Stimulated activated CD4-positive, alpha-beta T cell treated with anti-CD3 and anti-CD28 coated beads, TNF-alpha, amount 100 ng/mL, for 4 hours (primary cell): ENCODE data around the gene DROSHA.
A peak's percentile ranks its signal among the peaks of the same experiment; 100 is the strongest.
"Not testable (repeated sequence)": the region's sequence is repeated elsewhere in the genome, so short reads cannot be mapped to it uniquely, and the experiment has no call there.

Source experiments
- DNase-seq, 3 experiments: peaks; one replicate each; pipeline ENCODE4 v3.0.0-alpha.2; 2020; ENCODE audit warnings: low read depth in 3 of 3

DROSHA gene

GRCh38 chr5:31531888-31532547 lies at the start of gene DROSHA, which contains the start of gene C5orf22:
Gene DROSHA (minus strand): TSS chr5:31532093. CDS start chr5:31529059, 3,034 bp downstream.
Gene C5orf22 (plus strand): TSS chr5:31532301. CDS start chr5:31532393, 92 bp downstream.
- DNase-seq, result peak; percentile 79 to 84 (median 83)

DNA sequence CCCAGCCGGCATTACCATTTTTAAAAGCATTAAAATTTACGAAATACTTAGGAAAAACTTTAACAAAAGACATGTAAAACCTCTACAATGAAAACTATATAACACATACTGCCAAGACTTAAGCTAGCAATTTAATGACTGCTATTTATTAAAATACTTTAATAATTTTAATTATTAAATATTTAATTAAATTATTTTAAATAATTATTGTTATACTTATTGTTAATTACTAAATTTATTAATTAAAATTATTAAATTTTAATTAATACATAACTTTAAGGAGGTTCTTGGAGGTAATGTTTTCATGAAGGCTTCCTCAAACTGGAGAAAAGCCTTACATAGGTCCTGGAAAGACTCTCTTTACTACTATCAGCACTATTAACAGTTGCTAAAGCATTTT lies 47.7 kb upstream of the DROSHA start:
- no peak for DNase-seq

DNA sequence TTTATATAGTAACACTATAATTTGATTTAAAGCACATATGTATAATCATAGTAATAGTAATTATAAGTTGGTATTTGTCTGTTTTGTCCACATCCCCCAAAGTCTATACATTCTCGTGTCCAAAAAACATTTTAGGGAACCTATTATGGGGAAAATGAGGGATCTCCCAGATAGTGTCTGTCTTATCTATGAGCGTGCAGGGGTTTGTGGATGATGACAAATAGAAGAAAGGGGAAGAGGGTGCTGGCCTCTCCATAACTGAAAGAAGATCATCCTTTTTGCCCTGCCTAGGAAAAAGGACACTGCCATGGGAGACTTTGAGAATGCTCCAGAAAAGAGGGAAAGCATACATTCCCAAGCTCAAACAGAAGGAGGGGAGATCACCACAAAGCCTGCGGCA lies 45.5 kb upstream of the DROSHA start:
- no peak for DNase-seq

DNA sequence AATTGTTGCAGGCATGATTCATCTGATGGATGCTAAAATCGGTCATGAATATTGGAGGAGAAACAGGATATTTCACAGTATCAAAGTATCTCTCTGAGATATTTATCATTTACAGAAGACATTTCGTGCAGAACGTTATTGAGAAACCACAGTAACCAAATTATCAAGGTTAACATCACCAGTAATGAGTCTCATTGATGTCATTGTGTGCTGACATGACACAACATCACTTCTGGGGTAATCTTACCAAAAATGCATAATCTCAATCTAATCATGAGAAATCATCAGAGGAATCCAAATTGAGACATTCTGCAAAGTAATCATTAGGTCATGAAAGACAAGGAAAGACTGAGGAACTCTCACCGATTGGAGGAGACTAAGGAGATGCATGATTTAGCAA lies 42.9 kb upstream of the DROSHA start:
- no peak for DNase-seq

DNA sequence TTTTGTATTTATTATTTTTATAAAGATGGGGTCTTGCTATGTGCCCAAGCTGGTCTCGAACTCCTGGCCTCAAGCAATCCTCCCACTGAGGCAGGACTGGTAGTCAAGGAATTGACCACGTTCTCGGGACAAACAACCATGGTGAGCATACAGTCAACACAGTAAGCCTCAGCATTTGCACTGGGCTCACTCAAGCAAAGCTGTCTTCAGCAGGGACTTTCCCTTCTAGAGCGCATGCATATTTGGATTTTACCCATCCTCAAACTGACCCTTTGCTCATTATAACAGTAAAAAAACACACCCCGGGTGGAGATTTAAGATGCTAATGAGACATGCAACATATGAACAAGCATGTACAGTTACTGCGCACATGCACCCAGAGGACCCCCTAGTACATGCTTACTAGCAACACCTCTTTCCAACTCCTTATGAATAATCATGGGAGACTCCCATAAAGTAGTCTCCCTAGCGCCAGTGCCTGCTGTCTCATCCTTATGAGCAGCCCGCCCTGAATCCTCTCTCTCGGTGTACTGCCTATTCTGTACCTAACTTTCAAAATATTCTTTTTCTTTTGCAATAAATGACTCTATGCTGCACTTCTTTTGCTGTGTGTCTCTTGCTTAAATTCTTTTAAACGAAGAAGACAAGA lies 41.7 kb upstream of the DROSHA start:
- DNase-seq, result no peak

- DNase-seq, result no peak
These were observed 37.2 kb upstream of the DROSHA start for GRCh38 chr5:31569068-31569467.

GRCh38 chr5:31568302-31568835 lies 36.5 kb upstream of the DROSHA start:
- no peak for DNase-seq

DNA sequence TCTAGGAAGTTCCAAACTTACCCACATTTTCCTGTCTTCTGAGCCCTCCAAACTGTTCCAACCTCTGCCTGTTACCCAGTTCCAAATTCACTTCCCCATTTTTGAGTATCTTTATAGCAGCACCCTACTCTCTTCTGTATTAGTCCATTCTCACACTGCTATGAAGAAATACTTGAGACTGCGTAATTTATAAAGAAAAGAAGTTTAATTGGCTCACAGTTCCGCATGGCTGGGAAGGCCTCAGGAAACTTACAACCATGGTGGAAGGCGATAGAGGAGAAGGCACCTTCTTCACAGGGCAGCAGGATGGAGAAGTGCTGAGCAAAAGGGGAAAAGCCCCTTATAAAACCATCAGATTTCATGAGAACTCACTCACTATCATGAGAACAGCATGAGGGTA lies 34.5 kb upstream of the DROSHA start:
- not testable (repeated sequence) for DNase-seq

GRCh38 chr5:31563216-31563615 lies 31.3 kb upstream of the DROSHA start:
- no peak for DNase-seq

GRCh38 chr5:31561946-31562345 lies 30.1 kb upstream of the DROSHA start:
- DNase-seq, result no peak

GRCh38 chr5:31559942-31560341 lies 28.0 kb upstream of the DROSHA start:
- no peak for DNase-seq

- no peak for DNase-seq
These were observed 24.6 kb upstream of the DROSHA start for GRCh38 chr5:31556461-31556860.

DNA sequence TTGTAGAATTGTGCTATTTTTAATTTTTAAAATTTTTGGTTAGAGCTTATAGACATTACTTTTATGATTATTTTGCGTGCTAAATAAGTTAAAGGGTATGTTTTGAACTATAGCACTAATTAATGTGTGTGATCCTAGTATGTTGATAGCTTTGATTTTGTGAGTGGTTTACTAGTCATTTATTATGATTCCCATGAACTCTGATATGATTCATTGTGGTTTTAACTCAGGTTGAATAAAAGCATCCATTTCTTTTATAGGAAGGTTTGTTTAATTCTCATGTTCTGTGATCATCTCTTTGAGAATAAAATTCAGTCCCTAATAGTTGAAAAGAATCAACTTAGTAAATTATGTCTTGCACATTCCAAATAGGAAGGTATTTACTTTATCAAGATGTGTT lies 22.7 kb upstream of the DROSHA start:
- DNase-seq, result no peak

DNA sequence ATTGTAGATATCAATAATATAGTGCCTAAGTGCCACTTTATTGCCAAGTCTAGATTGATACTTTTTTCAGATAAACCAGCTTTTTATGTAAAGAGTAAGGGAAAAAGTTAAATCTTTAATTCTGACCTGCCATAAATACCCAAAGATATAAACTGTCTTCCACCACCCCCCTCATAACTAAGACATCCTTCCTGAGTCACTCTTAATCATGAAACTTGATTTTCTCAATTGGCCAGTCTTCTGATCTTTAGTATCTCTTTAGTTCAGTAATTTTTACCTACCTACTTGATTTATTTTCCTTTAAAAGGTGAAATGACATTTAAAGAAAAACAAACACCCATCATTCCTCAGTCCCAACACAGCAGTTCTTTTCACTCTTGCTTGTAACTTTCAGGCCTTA lies 22.0 kb upstream of the DROSHA start:
- DNase-seq, result no peak

DNA sequence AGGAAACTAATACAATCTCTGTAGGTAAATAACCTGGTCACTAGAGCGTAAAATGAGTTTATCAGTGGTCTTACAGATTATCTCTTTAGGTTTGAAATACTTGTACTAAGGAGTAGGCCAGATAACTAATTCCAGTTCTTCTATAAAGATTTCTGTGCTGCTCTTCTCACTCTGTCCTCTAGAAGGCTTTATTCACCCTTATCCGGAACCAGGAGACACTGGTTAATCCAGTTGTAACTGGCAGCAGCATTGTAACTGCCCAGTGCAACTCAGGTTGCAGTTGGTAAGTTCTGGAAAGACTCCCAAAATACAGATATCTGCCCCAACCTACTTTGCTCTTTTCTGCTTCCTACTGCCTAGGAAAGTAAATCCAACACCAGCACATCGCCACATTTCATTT lies 20.0 kb upstream of the DROSHA start:
- no peak for DNase-seq

GRCh38 chr5:31549114-31549513 lies 17.2 kb upstream of the DROSHA start:
- not testable (repeated sequence) for DNase-seq

DNA sequence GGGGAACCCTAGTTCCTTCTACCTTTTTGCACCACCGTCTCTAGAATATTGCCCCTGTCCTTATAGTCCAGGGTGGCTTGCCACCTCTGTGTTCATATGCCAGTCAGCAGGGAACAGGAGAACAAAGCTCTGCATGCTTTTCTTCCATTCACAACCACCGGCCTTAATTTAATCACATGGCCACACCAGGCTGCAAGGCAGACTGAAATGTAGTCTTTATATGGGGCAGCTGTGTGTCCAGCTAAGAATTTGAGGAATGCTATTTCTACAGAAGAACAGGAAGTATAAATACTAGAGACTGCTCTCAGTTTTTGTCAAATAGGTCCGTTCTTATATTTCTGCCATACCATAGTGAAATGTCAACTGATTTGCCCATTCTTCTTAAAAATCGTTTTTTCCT lies 6.0 kb upstream of the DROSHA start:
- DNase-seq, result no peak

- no peak for DNase-seq
These were observed 5.5 kb upstream of the DROSHA start for GRCh38 chr5:31537349-31537748.

DNA sequence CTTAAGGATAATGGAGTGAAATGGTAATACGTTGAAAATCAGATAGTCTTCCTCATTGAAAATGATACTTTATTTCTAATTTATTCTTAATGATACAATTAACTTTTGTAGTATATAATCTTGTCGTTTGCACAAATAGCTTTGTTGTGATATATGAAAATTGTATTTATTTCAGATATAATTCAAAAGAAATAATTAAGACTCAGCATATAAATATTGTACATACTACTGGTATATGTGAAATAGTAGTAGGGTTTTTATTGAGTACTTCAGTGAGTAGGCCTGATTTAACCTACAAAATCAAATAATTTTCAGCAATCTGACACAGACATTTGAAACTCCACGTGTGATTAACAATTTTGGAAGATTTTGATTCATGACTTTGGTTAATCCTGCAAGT lies 5.0 kb upstream of the DROSHA start:
- no peak for DNase-seq

DNA sequence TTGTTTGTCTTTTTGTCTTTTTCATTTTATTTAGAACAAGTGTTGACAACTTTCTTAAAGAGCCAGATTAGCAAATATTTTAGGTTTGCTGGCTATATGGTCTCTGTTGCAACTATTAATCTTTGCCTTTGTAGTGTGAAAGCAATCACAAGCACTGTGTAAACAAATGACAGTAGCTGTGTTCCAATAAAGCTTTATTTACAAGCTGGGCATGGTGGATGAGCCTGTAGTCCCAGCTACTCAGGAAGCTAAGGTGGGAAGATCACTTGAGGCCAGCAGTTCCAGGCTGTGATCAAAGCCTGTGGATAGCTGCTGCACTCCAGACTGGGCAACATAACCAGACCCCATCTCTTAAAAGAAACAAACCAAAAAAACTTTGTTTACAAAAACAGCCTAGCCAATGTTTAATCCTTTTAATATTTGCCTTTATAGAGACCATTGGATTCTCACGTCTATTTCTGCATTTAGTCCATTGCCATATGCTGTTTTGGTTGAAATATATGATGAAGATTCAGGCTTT lies 2.7 kb upstream of the DROSHA start:
- no peak for DNase-seq

GRCh38 chr5:31531543-31531887 lies 378 bp downstream of the DROSHA start:
- no peak for DNase-seq

DNA sequence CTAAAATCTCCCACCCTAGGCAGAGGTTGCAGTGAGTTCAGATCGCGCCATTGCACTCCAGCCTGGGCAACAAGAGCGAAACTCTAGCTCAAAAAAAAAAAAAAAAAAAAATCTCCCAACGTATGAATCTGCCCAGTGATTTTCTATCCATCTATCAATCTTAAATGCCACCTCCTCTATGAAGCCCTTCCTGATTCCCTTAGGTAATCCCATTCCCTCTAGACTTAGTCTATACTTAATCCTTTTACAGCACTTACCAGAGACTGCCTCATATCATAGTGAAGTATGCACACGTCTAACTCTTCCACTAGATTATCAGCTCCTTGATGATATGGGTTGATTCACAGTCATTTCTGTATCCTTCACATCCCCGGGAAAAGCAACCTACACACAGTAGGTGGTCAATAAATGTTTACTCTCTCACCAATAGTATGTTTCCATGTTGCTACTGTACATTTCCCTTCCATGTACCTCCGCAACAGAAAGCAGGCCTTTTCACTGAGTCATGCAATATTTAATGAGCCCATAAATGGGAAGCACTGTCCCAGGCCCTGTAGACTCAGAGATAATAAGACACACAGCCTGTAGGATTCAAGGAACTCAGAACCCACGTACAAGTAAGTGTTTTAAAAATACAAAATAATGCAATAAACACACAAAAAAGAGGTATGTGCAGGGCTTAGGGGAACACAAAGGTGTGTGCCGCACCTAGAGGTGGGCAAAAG lies 1.2 kb downstream of the DROSHA start:
- DNase-seq, result no peak

DNA sequence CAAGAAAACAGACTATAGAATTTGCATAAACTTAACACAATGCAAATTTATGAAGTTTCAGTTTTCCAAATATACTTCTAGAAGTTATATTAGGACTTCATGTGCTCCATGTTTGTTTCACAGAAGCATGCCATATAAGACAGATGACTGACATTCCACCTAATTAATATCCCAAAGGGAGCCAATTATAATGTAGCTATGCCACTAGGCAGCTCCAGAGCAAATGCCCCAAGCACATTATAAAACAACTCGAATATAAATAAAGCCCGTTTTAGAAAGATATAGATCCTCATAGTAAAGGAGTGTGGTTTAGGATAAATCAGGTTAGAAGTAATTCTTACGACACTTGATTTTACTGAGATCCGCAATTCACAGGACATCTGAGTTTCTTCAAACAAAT lies 8.9 kb downstream of the DROSHA start:
- no peak for DNase-seq
